Cardiac muscle cell (in vitro differentiated cells and primary cell): ENCODE measurements around the gene PEX14. TPM values are rescaled to one million over a fixed set of nuclear protein-coding genes. Genes with fewer than 3 reads are reported as not detected.

Experiments used
- DNase-seq, 2 donors: peaks; one replicate each; pipeline versions ENCODE4 v3.0.0 to v3.0.0-alpha.2; 2010 to 2017; ENCODE audit warnings: low read depth in 1 of 2, low spot score in 1 of 2
- H3K27ac ChIP-seq: fragments of 200-600 bp; sonication (generic); 2 replicates; pipeline ENCODE4 v1.5.1; 2016
- H3K27me3 ChIP-seq: fragments of 200-600 bp; sonication (generic); 2 replicates; pipeline ENCODE4 v1.6.0; 2016; ENCODE audit warnings: control low read depth
- H3K36me3 ChIP-seq: fragments of 200-600 bp; sonication (generic); 2 replicates; pipeline ENCODE4 v1.5.1; 2016; ENCODE audit warnings: control low read depth
- H3K4me1 ChIP-seq: fragments of 200-600 bp; sonication (generic); 2 replicates; pipeline ENCODE4 v1.8.1; 2017; ENCODE audit warnings: low read depth, mild to moderate bottlenecking, mixed run types
- H3K4me3 ChIP-seq: fragments of 200-600 bp; sonication (generic); 2 replicates; pipeline ENCODE4 v1.5.1; 2016; ENCODE audit warnings: mild to moderate bottlenecking
- H3K9me3 ChIP-seq: fragments of 200-600 bp; sonication (generic); 2 replicates; pipeline ENCODE4 v1.5.1; 2017; ENCODE audit warnings: low read depth, mild to moderate bottlenecking, control low read depth
- polyA plus RNA-seq: library from polyadenylated mRNA; unstranded; fragments of >200 nt; fragmentation: Nextera tagmentation; extraction: Ambion mirVana; gene quantifications from 2 replicates; pipeline ENCODE4 v1.2.1, GENCODE V29; 2016
- total RNA-seq: library from RNA; depleted of rRNA; stranded (reverse); fragments of >200 nt; gene quantifications from 2 replicates; pipeline ENCODE4 v1.2.3, GENCODE V29; 2016
- TF ChIP-seq, protein P1 (sequence below): IDR thresholded peaks from 2 replicates; pipeline ENCODE4 v1.5.1; 2012; ENCODE audit warnings: low read depth, mild to moderate bottlenecking, low read length

Gene PEX14
- total and polyA plus RNA-seq, 2 experiments from 2014 or later: 25.0 to 32.1 TPM

GRCh38 chr1:10617931-10618885, 143.5 kb downstream of the PEX14 start:
- H3K27ac ChIP-seq: no peak overlapping the region
- H3K9me3 ChIP-seq: no peaks in the 10 kb centered on the region
- no peak overlapping the region for H3K4me3 ChIP-seq
- H3K4me1 ChIP-seq: no peaks in the 10 kb centered on the region
- no peaks in the 10 kb centered on the region for H3K27me3 ChIP-seq
- H3K36me3 ChIP-seq: no peaks in the 10 kb centered on the region
- DNase-seq: no peak
- TF ChIP-seq, protein P1, sequence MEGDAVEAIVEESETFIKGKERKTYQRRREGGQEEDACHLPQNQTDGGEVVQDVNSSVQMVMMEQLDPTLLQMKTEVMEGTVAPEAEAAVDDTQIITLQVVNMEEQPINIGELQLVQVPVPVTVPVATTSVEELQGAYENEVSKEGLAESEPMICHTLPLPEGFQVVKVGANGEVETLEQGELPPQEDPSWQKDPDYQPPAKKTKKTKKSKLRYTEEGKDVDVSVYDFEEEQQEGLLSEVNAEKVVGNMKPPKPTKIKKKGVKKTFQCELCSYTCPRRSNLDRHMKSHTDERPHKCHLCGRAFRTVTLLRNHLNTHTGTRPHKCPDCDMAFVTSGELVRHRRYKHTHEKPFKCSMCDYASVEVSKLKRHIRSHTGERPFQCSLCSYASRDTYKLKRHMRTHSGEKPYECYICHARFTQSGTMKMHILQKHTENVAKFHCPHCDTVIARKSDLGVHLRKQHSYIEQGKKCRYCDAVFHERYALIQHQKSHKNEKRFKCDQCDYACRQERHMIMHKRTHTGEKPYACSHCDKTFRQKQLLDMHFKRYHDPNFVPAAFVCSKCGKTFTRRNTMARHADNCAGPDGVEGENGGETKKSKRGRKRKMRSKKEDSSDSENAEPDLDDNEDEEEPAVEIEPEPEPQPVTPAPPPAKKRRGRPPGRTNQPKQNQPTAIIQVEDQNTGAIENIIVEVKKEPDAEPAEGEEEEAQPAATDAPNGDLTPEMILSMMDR: no peak

DNA sequence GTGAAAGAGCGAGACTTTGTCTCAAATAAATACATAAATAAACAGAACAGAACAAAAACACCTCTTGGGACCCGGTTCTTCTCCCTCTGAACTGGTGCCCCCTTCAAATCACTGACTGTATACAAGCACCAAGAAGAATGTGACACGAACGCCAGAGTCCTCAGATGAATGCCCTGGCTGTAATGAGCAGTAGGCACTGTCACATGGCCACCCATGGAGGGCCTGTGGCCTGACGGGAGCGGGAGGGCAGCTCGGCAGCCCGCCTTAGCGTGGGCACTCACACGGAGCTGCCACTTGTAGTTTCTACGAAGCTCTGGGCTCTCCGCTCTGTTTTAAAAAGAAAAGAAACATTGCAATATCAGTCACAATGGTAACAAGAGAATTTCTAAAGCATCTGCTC, 146.0 kb downstream of the PEX14 start:
- H3K27me3 ChIP-seq: no peaks in the 10 kb centered on the region
- TF ChIP-seq, protein P1: no peak
- no peaks in the 10 kb centered on the region for H3K4me1 ChIP-seq
- H3K9me3 ChIP-seq: no peaks in the 10 kb centered on the region
- no peak overlapping the region for H3K4me3 ChIP-seq
- no peak for DNase-seq
- no peak overlapping the region for H3K27ac ChIP-seq
- H3K36me3 ChIP-seq: peaks cover 3% of the 10 kb centered on the region

- Histone ChIP-seq H3K27me3 (no peaks in the 10 kb centered on the region), H3K36me3 (peaks cover 3% of the 10 kb centered on the region), H3K9me3 (no peaks in the 10 kb centered on the region), H3K27ac (no peak overlapping the region), H3K4me1 (no peaks in the 10 kb centered on the region), H3K4me3 (no peak overlapping the region)
- TF ChIP-seq, protein P1: no peak
- no peak for DNase-seq
These were observed 147.2 kb downstream of the PEX14 start for GRCh38 chr1:10621906-10622305.

- DNase-seq: no peak
- Histone ChIP-seq H3K4me1 (no peaks in the 10 kb centered on the region), H3K27ac (no peak overlapping the region), H3K36me3 (peaks cover 3% of the 10 kb centered on the region), H3K4me3 (no peak overlapping the region), H3K27me3 (no peaks in the 10 kb centered on the region), H3K9me3 (no peaks in the 10 kb centered on the region)
- TF ChIP-seq, protein P1: no peak
These were observed 148.3 kb downstream of the PEX14 start for GRCh38 chr1:10622910-10623685.

DNA sequence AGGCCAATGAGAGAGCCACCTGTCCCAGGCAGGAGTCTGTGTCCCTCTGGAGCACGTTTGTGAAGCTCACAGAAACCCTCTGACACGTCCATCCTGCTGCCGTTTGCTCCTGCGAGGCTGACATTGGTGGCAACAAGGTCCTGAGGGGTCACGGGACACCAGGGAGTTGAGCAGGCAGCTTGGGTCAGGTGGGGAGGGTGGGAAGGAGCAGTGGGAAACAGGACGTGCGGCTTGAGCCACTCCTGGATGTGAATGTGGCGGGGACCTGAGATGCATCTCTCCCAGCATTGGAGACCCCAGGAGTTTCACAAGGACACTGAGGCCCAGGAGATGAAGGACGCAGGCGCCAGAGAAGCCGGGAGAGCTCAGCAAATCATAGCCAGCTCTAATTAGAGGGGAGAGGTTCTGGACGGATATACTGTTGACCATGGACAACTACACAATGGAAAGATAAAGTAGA, 149.0 kb downstream of the PEX14 start:
- TF ChIP-seq, protein P1: no peak
- H3K27ac ChIP-seq: no peak overlapping the region
- no peaks in the 10 kb centered on the region for H3K9me3 ChIP-seq
- H3K4me3 ChIP-seq: no peak overlapping the region
- H3K4me1 ChIP-seq: no peaks in the 10 kb centered on the region
- H3K27me3 ChIP-seq: no peaks in the 10 kb centered on the region
- DNase-seq: no peak
- H3K36me3 ChIP-seq: peaks cover 3% of the 10 kb centered on the region
